ENCODE data around the gene PCNX3. TPM values are rescaled to one million over a fixed set of nuclear protein-coding genes. Genes with fewer than 3 reads are reported as not detected.
A peak's percentile ranks its signal among the peaks of the same experiment; 100 is the strongest.

Gene PCNX3
- total RNA-seq, result 10.4 and 17.6 TPM in 2 replicates

- peak; percentile 100 for DNase-seq (ENCODE audit: low read depth in 2 of 2)
These were observed at the start of gene PCNX3 for GRCh38 chr11:65615229-65615949. PCNX3 (plus strand) TSS chr11:65615776; CDS start chr11:65616312, 536 bp downstream.

GRCh38 chr11:65569164-65569972 lies 46.2 kb upstream of the PCNX3 start:
- no peak for DNase-seq (ENCODE audit: low read depth in 2 of 2)

GRCh38 chr11:65569973-65570918 lies 45.3 kb upstream of the PCNX3 start, which contains the start of gene ZNRD2:
ZNRD2 (plus strand) TSS chr11:65570477; CDS start chr11:65570492, 15 bp downstream.
- peak; percentile 97 to 99 for DNase-seq (ENCODE audit: low read depth in 2 of 2)

GRCh38 chr11:65571420-65571819 lies 44.2 kb upstream of the PCNX3 start:
- DNase-seq (ENCODE audit: low read depth in 2 of 2), result no peak

GRCh38 chr11:65571940-65572339 lies 43.6 kb upstream of the PCNX3 start:
- peak; percentile 47 to 76 for DNase-seq (ENCODE audit: low read depth in 2 of 2)

GRCh38 chr11:65572356-65573051 lies 43.1 kb upstream of the PCNX3 start, which contains the start of gene FAM89B:
FAM89B (plus strand) TSS chr11:65572538; CDS start chr11:65572670, 132 bp downstream.
- DNase-seq (ENCODE audit: low read depth in 2 of 2), result peak; percentile 48 to 86

GRCh38 chr11:65573391-65574079 lies 42.0 kb upstream of the PCNX3 start:
- no peak for DNase-seq (ENCODE audit: low read depth in 2 of 2)

- DNase-seq (ENCODE audit: low read depth in 2 of 2), result peak; percentile 53 to 94
These were observed 41.3 kb upstream of the PCNX3 start for GRCh38 chr11:65574109-65574810.

- peak in 1 of 2 donors; percentile 33 for DNase-seq (ENCODE audit: low read depth in 2 of 2)
These were observed 40.6 kb upstream of the PCNX3 start for GRCh38 chr11:65574811-65575567.

GRCh38 chr11:65575568-65576231 lies 39.9 kb upstream of the PCNX3 start, which contains the start of gene EHBP1L1:
EHBP1L1 (plus strand) TSS chr11:65576053; CDS start chr11:65576303, 250 bp downstream.
- peak in 1 of 2 donors; percentile 29 for DNase-seq (ENCODE audit: low read depth in 2 of 2)

GRCh38 chr11:65576232-65576866 lies 39.2 kb upstream of the PCNX3 start:
- no peak for DNase-seq (ENCODE audit: low read depth in 2 of 2)

GRCh38 chr11:65576867-65577755 lies 38.5 kb upstream of the PCNX3 start:
- DNase-seq (ENCODE audit: low read depth in 2 of 2), result peak in 1 of 2 donors; percentile 61

GRCh38 chr11:65577756-65578109 lies 37.8 kb upstream of the PCNX3 start:
- DNase-seq (ENCODE audit: low read depth in 2 of 2), result no peak

GRCh38 chr11:65578134-65578533 lies 37.4 kb upstream of the PCNX3 start:
- no peak for DNase-seq (ENCODE audit: low read depth in 2 of 2)

GRCh38 chr11:65578667-65579066 lies 36.9 kb upstream of the PCNX3 start:
- no peak for DNase-seq (ENCODE audit: low read depth in 2 of 2)

- no peak for DNase-seq (ENCODE audit: low read depth in 2 of 2)
These were observed 36.3 kb upstream of the PCNX3 start for GRCh38 chr11:65579291-65579690.
